K562 (cell line): ENCODE results near the gene OR2Y1. TPM values are rescaled to one million over a fixed set of nuclear protein-coding genes. Genes with fewer than 3 reads are reported as not detected.

Experiments used
- E2F4 ChIP-seq: sonication (generic); formaldehyde crosslinking; IDR thresholded peaks from 2 replicates; pipeline ENCODE4 v1.8.0; 2022; ENCODE audit warnings: mild to moderate bottlenecking, low read depth, missing genetic modification reagents
- ILF3 ChIP-seq: fragments of 450-650 bp; IDR thresholded peaks from 2 replicates; pipeline ENCODE4 v1.6.1; 2018; ENCODE audit warnings: antibody characterized with exemption, mild to moderate bottlenecking, moderate library complexity, borderline replicate concordance
- NUFIP1 ChIP-seq: fragments of 450-650 bp; IDR thresholded peaks from 2 replicates; pipeline ENCODE4 v1.6.1; 2018; ENCODE audit not compliant: partially characterized antibody
- TRIM28 ChIP-seq: fragments of 450-650 bp; IDR thresholded peaks from 2 replicates; pipeline ENCODE4 v1.6.1; 2017
- ZNF174 ChIP-seq: fragments of 250-450 bp; sonication (Bioruptor Pico); IDR thresholded peaks from 2 replicates; pipeline ENCODE4 v1.4.0; 2020; ENCODE audit warnings: mild to moderate bottlenecking
- polyA plus RNA-seq, 8 experiments: library from polyadenylated mRNA; depleted of rRNA in 4 of 8; stranded (reverse) in 5 of 8; unstranded in 3 of 8; fragments of >200 nt; fragmentation: Nextera tagmentation in 2 of 8; fragmentation: Illumina TruSeq in 1 of 8; extraction: Ambion mirVana in 2 of 8; extraction: Trizol in 1 of 8; gene quantifications; 2 replicates each; pipeline versions ENCODE4 v1.2.1 to v1.2.3, GENCODE V29; 2011 to 2014; ENCODE audit warnings: inconsistent platforms in 1 of 8, missing spikeins in 1 of 8
- total RNA-seq, 7 experiments: library from RNA; depleted of rRNA in 6 of 7; stranded (reverse); fragments of >200 nt in 6 of 7; fragmentation: Illumina TruSeq in 2 of 7; extraction: Trizol in 2 of 7; gene quantifications; 2 replicates each; pipeline versions ENCODE4 v1.2.1 to v1.2.3, GENCODE V29; 2011 to 2021; ENCODE audit warnings: low replicate concordance in 1 of 7
- TF ChIP-seq, protein P1 (sequence below), 2 experiments: fragments of 450-650 bp in 1 of 2; sonication (generic) in 1 of 2; formaldehyde crosslinking in 1 of 2; IDR thresholded peaks; 2 replicates each; pipeline versions ENCODE4 v1.7.1 to v1.9.0; 2016 to 2022; ENCODE audit warnings: inconsistent platforms in 1 of 2, mild to moderate bottlenecking in 1 of 2, missing genetic modification reagents in 1 of 2
- TF ChIP-seq, protein P2 (sequence below): fragments of 450-650 bp; formaldehyde crosslinking; IDR thresholded peaks from 2 replicates; pipeline ENCODE4 v1.4.0; 2022; ENCODE audit warnings: mild to moderate bottlenecking, moderate library complexity
- TF ChIP-seq, protein P3 (sequence below): fragments of 250-450 bp; sonication (Bioruptor Pico); IDR thresholded peaks from 2 replicates; pipeline ENCODE4 v1.5.0; 2020; ENCODE audit warnings: mild to moderate bottlenecking

OR2Y1 gene
- total and polyA plus RNA-seq, 9 of the 15 experiments (the other 6 are each of a cell fraction or from before 2014, with no cell fraction given) = not detected

DNA sequence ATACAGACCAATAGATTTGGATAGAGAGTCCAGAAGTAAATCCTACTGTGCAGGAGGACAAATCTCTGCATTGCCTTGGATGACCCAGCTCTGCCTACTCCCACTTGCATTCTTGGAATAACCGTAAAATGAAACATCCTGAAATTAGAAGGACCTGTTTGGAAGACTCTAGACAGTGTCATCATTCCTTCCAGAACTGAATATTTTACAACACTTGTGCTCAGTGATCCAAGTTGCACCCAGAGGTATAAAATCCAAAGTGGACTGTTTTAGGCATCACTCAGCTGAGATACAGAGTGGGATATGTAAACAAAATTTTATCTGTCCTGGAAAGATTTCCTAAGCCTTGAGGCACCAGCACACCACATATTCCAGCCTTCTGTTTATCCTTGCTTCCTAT is 43.7 kb downstream of the OR2Y1 start (continued):
- TF ChIP-seq, protein P1, sequence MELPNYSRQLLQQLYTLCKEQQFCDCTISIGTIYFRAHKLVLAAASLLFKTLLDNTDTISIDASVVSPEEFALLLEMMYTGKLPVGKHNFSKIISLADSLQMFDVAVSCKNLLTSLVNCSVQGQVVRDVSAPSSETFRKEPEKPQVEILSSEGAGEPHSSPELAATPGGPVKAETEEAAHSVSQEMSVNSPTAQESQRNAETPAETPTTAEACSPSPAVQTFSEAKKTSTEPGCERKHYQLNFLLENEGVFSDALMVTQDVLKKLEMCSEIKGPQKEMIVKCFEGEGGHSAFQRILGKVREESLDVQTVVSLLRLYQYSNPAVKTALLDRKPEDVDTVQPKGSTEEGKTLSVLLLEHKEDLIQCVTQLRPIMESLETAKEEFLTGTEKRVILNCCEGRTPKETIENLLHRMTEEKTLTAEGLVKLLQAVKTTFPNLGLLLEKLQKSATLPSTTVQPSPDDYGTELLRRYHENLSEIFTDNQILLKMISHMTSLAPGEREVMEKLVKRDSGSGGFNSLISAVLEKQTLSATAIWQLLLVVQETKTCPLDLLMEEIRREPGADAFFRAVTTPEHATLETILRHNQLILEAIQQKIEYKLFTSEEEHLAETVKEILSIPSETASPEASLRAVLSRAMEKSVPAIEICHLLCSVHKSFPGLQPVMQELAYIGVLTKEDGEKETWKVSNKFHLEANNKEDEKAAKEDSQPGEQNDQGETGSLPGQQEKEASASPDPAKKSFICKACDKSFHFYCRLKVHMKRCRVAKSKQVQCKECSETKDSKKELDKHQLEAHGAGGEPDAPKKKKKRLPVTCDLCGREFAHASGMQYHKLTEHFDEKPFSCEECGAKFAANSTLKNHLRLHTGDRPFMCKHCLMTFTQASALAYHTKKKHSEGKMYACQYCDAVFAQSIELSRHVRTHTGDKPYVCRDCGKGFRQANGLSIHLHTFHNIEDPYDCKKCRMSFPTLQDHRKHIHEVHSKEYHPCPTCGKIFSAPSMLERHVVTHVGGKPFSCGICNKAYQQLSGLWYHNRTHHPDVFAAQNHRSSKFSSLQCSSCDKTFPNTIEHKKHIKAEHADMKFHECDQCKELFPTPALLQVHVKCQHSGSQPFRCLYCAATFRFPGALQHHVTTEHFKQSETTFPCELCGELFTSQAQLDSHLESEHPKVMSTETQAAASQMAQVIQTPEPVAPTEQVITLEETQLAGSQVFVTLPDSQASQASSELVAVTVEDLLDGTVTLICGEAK (IDR thresholded peaks at IDR 0.05) = no peak
- TF ChIP-seq, protein P1 (CRISPR knock-in tag; IDR thresholded peaks at IDR 0.05) = no peak
- TF ChIP-seq TRIM28 = no peak
- no peak for TF ChIP-seq ILF3
- no peak for TF ChIP-seq E2F4
- no peak for TF ChIP-seq NUFIP1
- TF ChIP-seq, protein P2, sequence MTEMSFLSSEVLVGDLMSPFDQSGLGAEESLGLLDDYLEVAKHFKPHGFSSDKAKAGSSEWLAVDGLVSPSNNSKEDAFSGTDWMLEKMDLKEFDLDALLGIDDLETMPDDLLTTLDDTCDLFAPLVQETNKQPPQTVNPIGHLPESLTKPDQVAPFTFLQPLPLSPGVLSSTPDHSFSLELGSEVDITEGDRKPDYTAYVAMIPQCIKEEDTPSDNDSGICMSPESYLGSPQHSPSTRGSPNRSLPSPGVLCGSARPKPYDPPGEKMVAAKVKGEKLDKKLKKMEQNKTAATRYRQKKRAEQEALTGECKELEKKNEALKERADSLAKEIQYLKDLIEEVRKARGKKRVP (CRISPR knock-in tag) = no peak
- TF ChIP-seq, protein P3, sequence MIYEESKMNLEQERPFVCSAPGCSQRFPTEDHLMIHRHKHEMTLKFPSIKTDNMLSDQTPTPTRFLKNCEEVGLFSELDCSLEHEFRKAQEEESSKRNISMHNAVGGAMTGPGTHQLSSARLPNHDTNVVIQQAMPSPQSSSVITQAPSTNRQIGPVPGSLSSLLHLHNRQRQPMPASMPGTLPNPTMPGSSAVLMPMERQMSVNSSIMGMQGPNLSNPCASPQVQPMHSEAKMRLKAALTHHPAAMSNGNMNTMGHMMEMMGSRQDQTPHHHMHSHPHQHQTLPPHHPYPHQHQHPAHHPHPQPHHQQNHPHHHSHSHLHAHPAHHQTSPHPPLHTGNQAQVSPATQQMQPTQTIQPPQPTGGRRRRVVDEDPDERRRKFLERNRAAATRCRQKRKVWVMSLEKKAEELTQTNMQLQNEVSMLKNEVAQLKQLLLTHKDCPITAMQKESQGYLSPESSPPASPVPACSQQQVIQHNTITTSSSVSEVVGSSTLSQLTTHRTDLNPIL (CRISPR knock-in tag) = no peak
- no peak for TF ChIP-seq ZNF174 (CRISPR knock-in tag)
- TF ChIP-seq, all 486 proteins: peak for 0
